ENCODE data around the gene GJD4. TPM values are rescaled to one million over a fixed set of nuclear protein-coding genes. Genes with fewer than 3 reads are reported as not detected.

GJD4 gene
- total RNA-seq, 1 experiment from 2014 or later, result not detected

- no peak overlapping the region for H2AFZ ChIP-seq (ENCODE audit: low read depth, low read length, poor library complexity, severe bottlenecking)
- DNase-seq (ENCODE audit: low read depth, low spot score), result no peak
- H3K4me2 ChIP-seq (ENCODE audit: low read length), result no peak overlapping the region
- no peaks in the 10 kb centered on the region for H3K27me3 ChIP-seq (ENCODE audit: insufficient read depth, low read length)
- TF ChIP-seq JUND (IDR thresholded peaks at IDR 0.05) (no peak), EGR1 (IDR thresholded peaks at IDR 0.05; ENCODE audit: low read depth) (no peak), ZBTB33 (IDR thresholded peaks at IDR 0.05; ENCODE audit: extremely low read depth, insufficient replicate concordance, low read length) (no peak), POLR2AphosphoS5 (IDR thresholded peaks at IDR 0.05; ENCODE audit: low read depth, low read length) (no peak), SP1 (IDR thresholded peaks at IDR 0.05; ENCODE audit: low read depth) (no peak), EZH2phosphoT487 (IDR thresholded peaks at IDR 0.05; ENCODE audit: borderline replicate concordance) (no peak), REST (IDR thresholded peaks at IDR 0.05; ENCODE audit: low read depth) (no peak)
- no peaks in the 10 kb centered on the region for H3K9me2 ChIP-seq (ENCODE audit: insufficient read depth)
- H3K9me3 ChIP-seq (ENCODE audit: control insufficient read depth in 1 of 2, insufficient read depth in 1 of 2, low read depth in 1 of 2, low read length in 2 of 2), result no peaks in the 10 kb centered on the region
- no peak overlapping the region for H3K9ac ChIP-seq (ENCODE audit: low read length)
- CTCF ChIA-PET, result interaction anchor here (0.8 kb wide), 1 partner anchor 16 kb away, joined by 3 read pairs; no protein-coding TSS in a partner anchor
- no peaks in the 10 kb centered on the region for H4K20me1 ChIP-seq (ENCODE audit: insufficient read depth)
- no TSS peak for BruUV-seq (replicated peaks)
- no peak overlapping the region for H3K27ac ChIP-seq (ENCODE audit: low read depth, low read length)
- RAD21 ChIA-PET (ENCODE audit: low non-redundant PET in 1 of 2, low total read pairs in 2 of 2, uncharacterized antibody in 2 of 2, unreplicated experiment in 2 of 2), result no interaction called here
- intact Hi-C loops (cut with micrococcal nuclease), result no loop called here
- POLR2A ChIA-PET, result no interaction called here
- no peaks in the 10 kb centered on the region for H3K36me3 ChIP-seq (ENCODE audit: control insufficient read depth in 1 of 2, insufficient read depth in 2 of 2, low read length in 2 of 2)
- no peaks in the 10 kb centered on the region for H3K4me1 ChIP-seq (ENCODE audit: control insufficient read depth in 1 of 2, insufficient read depth in 2 of 2, low read length in 2 of 2)
- no peaks in the 10 kb centered on the region for H3K79me2 ChIP-seq (ENCODE audit: insufficient read depth, low read length)
- no peak overlapping the region for H3K4me3 ChIP-seq (replicated peaks in 1 of 2; ENCODE audit: low read depth in 1 of 2, low read length in 2 of 2)
- ATAC-seq, result no peak
Measured at GRCh38 chr10:35579116-35579515, 26.0 kb upstream of the GJD4 start.
